NCI-H2029 treated with DMSO at 0.1 percent for 48 hours (cell line): ENCODE results near the gene TRIM31.

Experiments used
- DNase-seq: peaks from one replicate; lab custom pipeline; 2025; lab: John Stamatoyannopoulos, UW

The TRIM31 gene

GRCh38 chr6:30075790-30076732 lies 36.8 kb downstream of the TRIM31 start:
- DNase-seq, result no peak

GRCh38 chr6:30075094-30075789 lies 37.6 kb downstream of the TRIM31 start, which contains the start of gene RNF39:
TSS of gene RNF39 (minus strand) at chr6:30075769. CDS start at chr6:30075585, 184 bp downstream.
- no peak for DNase-seq

GRCh38 chr6:30074331-30075093 lies 38.4 kb downstream of the TRIM31 start:
- DNase-seq, result no peak

- DNase-seq, result no peak
These were observed 39.2 kb downstream of the TRIM31 start for GRCh38 chr6:30073489-30074235.

GRCh38 chr6:30071858-30072257 lies 41.0 kb downstream of the TRIM31 start:
- DNase-seq, result no peak

GRCh38 chr6:30071081-30071818 lies 41.6 kb downstream of the TRIM31 start:
- no peak for DNase-seq

- no peak for DNase-seq
These were observed 45.3 kb downstream of the TRIM31 start for GRCh38 chr6:30067460-30068139.

- DNase-seq, result peak; percentile 96
These were observed 46.1 kb downstream of the TRIM31 start, which contains the start of gene PPP1R11 for GRCh38 chr6:30066577-30067459. TSS of gene PPP1R11 (plus strand) at chr6:30067198. CDS start at chr6:30067411, 213 bp downstream.

- no peak for DNase-seq
These were observed 46.8 kb downstream of the TRIM31 start for GRCh38 chr6:30066082-30066481.

GRCh38 chr6:30063315-30063714 lies 49.6 kb downstream of the TRIM31 start:
- no peak for DNase-seq

GRCh38 chr6:30062471-30063178 lies 50.3 kb downstream of the TRIM31 start:
- no peak for DNase-seq

GRCh38 chr6:30061858-30062458 lies 50.9 kb downstream of the TRIM31 start:
- no peak for DNase-seq

- peak; percentile 86 for DNase-seq
These were observed 51.6 kb downstream of the TRIM31 start, which contains the start of gene POLR1H for GRCh38 chr6:30061092-30061857. TSS of gene POLR1H (plus strand) at chr6:30061265. CDS start at chr6:30061525, 260 bp downstream.

- DNase-seq, result no peak
These were observed 52.2 kb downstream of the TRIM31 start for GRCh38 chr6:30060606-30061091.

GRCh38 chr6:30055513-30055912 lies 57.4 kb downstream of the TRIM31 start:
- DNase-seq, result no peak

- DNase-seq, result no peak
These were observed 59.2 kb downstream of the TRIM31 start for GRCh38 chr6:30053682-30054081.
